KMS-11 (cell line): ENCODE measurements around the gene PNMA8C.

ENCODE experiments used
- H2AFZ ChIP-seq: fragments of 200-600 bp; sonication (generic); 2 replicates; pipeline ENCODE4 v1.6.1; 2016; ENCODE audit warnings: antibody characterized with exemption, mixed run types, low read depth
- H3K27ac ChIP-seq: fragments of 200-600 bp; sonication (generic); 2 replicates; pipeline ENCODE4 v1.6.1; 2016; ENCODE audit warnings: mild to moderate bottlenecking, mixed run types
- H3K27me3 ChIP-seq: fragments of 200-600 bp; sonication (generic); 2 replicates; pipeline ENCODE4 v1.6.1; 2017; ENCODE audit warnings: mild to moderate bottlenecking, low read depth, mixed run types, moderate library complexity; ENCODE audit not compliant: insufficient read depth
- H3K36me3 ChIP-seq: fragments of 200-600 bp; sonication (generic); 2 replicates; pipeline ENCODE4 v1.6.1; 2017; ENCODE audit warnings: mild to moderate bottlenecking, mixed run types; ENCODE audit not compliant: insufficient read depth
- H3K4me1 ChIP-seq: fragments of 200-600 bp; sonication (generic); 2 replicates; pipeline ENCODE4 v1.6.1; 2016; ENCODE audit warnings: mild to moderate bottlenecking, low read depth, mixed run types; ENCODE audit not compliant: poor library complexity, severe bottlenecking
- H3K4me2 ChIP-seq: fragments of 200-600 bp; sonication (generic); 2 replicates; pipeline ENCODE4 v1.7.0; 2016; ENCODE audit warnings: mild to moderate bottlenecking, mixed run types
- H3K4me3 ChIP-seq: fragments of 200-600 bp; sonication (generic); IDR thresholded peaks from 2 replicates; pipeline ENCODE4 v1.6.1; 2017; ENCODE audit warnings: low read depth, low read length, mixed read lengths; ENCODE audit not compliant: insufficient read depth
- H3K79me2 ChIP-seq: fragments of 200-600 bp; sonication (generic); 2 replicates; pipeline ENCODE4 v1.6.1; 2016; ENCODE audit warnings: low read depth, mixed run types; ENCODE audit not compliant: insufficient read depth
- H3K9ac ChIP-seq: fragments of 200-600 bp; sonication (generic); 2 replicates; pipeline ENCODE4 v1.6.1; 2016; ENCODE audit warnings: mild to moderate bottlenecking, mixed run types
- H4K20me1 ChIP-seq: fragments of 200-600 bp; sonication (generic); 2 replicates; pipeline ENCODE4 v1.6.1; 2016; ENCODE audit warnings: mild to moderate bottlenecking, mixed run types; ENCODE audit not compliant: insufficient read depth
- TF ChIP-seq, protein P1 (sequence below): fragments of 200-600 bp; sonication (generic); conservative IDR thresholded peaks from 2 replicates; pipeline ENCODE4 v1.6.1; 2017; ENCODE audit warnings: low read depth, mild to moderate bottlenecking, antibody characterized with exemption, low read length, moderate library complexity, mixed read lengths

The PNMA8C gene

DNA sequence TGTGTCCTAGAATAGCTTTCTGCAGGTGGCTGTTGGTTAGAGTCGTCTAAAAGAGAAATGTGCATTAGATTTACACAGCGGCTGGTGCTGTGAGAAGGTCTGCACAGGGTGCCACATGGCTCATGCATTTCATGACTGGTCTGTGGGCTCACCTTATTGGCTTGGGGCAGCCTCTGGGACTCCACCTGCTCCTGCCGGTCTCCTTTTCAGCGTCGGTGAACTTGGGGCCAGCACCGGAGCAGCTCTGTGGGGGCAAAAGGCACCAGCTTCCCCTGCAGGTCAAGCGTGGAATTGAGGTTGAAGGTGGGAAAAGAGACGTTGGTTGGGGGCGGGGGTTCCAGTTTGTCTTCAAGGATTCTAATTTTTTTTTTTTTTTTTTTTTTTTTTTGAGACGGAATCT lies 3.1 kb upstream of the PNMA8C start:
- H4K20me1 ChIP-seq: no peaks in the 10 kb centered on the region
- H2AFZ ChIP-seq: no peak overlapping the region
- H3K4me2 ChIP-seq: no peak overlapping the region

DNA sequence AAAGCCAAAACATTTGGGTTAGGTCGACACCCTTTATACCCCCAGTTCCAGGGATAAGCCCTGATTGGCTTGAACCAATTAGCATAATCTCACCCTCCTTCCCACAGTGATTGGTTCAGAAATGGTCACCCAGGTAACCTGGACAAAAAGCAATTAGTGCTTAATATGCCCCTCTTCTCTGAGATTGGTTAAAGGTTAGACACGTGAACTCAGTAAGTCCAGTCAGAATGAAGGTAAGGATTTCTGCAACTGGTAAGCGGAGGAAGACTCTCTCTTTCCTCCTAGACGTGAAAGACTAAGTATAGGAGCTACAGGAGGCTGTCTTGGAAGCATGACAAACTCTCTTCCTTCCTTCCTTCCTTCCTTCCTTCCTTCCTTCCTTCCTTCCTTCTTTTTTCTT lies 1.3 kb upstream of the PNMA8C start:
- Histone ChIP-seq H3K9ac (no peak overlapping the region), H2AFZ (no peak overlapping the region), H3K27ac (no peak overlapping the region), H3K4me3 (no peak overlapping the region), H4K20me1 (no peaks in the 10 kb centered on the region), H3K4me1 (no peaks in the 10 kb centered on the region), H3K4me2 (no peak overlapping the region), H3K79me2 (no peaks in the 10 kb centered on the region), H3K36me3 (no peaks in the 10 kb centered on the region), H3K27me3 (peaks cover 72% of the 10 kb centered on the region)
- TF ChIP-seq, protein P1, sequence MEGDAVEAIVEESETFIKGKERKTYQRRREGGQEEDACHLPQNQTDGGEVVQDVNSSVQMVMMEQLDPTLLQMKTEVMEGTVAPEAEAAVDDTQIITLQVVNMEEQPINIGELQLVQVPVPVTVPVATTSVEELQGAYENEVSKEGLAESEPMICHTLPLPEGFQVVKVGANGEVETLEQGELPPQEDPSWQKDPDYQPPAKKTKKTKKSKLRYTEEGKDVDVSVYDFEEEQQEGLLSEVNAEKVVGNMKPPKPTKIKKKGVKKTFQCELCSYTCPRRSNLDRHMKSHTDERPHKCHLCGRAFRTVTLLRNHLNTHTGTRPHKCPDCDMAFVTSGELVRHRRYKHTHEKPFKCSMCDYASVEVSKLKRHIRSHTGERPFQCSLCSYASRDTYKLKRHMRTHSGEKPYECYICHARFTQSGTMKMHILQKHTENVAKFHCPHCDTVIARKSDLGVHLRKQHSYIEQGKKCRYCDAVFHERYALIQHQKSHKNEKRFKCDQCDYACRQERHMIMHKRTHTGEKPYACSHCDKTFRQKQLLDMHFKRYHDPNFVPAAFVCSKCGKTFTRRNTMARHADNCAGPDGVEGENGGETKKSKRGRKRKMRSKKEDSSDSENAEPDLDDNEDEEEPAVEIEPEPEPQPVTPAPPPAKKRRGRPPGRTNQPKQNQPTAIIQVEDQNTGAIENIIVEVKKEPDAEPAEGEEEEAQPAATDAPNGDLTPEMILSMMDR: no peak

More for the DNA sequence above, 3.1 kb upstream of the PNMA8C start:
- H3K27ac ChIP-seq: no peak overlapping the region
- TF ChIP-seq, protein P1: no peak
- H3K27me3 ChIP-seq: peaks cover 61% of the 10 kb centered on the region; the same call in 1 of the 2 replicates
- no peak overlapping the region for H3K9ac ChIP-seq
- no peaks in the 10 kb centered on the region for H3K4me1 ChIP-seq
- H3K4me3 ChIP-seq: no peak overlapping the region
- H3K36me3 ChIP-seq: no peaks in the 10 kb centered on the region
- no peaks in the 10 kb centered on the region for H3K79me2 ChIP-seq

DNA sequence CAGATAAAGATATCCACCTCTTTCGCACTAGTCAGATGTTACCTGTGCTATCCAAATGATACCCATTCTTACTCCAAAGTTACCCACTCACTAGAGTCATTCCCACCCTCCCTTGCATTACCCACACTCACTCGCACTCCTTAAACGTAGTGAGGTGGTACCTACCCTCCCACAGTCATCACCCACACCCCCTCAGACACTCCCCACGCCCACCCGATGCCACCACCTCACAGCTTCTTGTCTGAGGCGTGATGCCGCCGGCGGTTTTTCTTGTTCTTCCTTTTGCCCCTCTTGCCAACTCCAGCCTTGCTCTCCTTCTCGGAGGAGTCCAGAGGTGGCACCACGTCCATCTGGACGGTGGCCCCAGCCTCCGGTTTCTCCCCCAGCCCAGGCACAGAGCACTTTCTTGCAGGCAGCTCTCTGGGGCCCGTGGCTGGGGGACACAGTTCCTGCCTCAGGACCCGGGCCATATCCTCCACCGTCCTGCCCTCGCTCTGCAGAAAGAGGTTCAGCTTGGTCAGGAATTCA lies 1.2 kb downstream of the PNMA8C start:
- Histone ChIP-seq H3K4me3 (no peak overlapping the region), H3K4me1 (no peaks in the 10 kb centered on the region), H2AFZ (no peak overlapping the region), H3K9ac (no peak overlapping the region), H3K79me2 (no peaks in the 10 kb centered on the region), H3K36me3 (no peaks in the 10 kb centered on the region), H4K20me1 (no peaks in the 10 kb centered on the region), H3K27ac (no peak overlapping the region), H3K4me2 (no peak overlapping the region), H3K27me3 (peaks cover 79% of the 10 kb centered on the region)
- TF ChIP-seq, protein P1: no peak

DNA sequence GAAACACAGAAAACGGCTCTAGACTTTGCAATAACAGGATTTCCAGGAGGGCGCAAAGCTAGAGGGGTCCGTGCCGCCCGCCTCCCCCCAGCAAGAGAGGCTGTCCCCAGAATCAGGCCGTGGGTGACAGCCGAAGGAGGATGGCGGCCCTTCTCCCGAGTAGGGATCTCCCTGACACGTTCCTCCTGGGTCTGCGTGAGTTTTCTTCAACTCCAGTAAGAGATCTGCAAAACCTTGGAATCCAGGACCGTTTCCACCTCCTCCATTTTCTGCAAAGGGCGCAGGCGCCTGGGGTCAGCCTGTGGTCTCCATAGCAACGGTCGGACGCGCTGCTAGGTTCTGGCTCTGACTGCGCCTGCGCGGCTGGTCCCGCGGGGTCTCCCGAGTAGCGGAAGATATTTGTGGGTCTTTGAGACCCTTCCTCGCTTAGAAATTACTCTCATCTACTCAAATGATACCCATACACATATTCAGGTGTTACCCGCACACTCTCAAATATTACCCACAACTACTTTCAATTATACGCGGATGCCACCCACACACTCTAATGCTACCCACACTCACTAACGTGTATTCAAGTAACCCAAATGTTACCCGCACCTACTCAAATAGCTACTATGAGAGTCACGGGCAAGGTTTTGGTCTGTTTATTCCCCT lies 2.1 kb downstream of the PNMA8C start:
- Histone ChIP-seq H2AFZ (no peak overlapping the region), H3K79me2 (no peaks in the 10 kb centered on the region), H3K4me2 (no peak overlapping the region), H3K9ac (no peak overlapping the region), H3K27me3 (peaks cover 81% of the 10 kb centered on the region), H4K20me1 (no peaks in the 10 kb centered on the region), H3K4me3 (no peak overlapping the region), H3K36me3 (no peaks in the 10 kb centered on the region), H3K4me1 (no peaks in the 10 kb centered on the region), H3K27ac (no peak overlapping the region)
- TF ChIP-seq, protein P1: no peak
